HepG2 (cell line): ENCODE measurements around the gene MAP1LC3A.
"Not testable (repeated sequence)": the region's sequence is repeated elsewhere in the genome, so short reads cannot be mapped to it uniquely, and the experiment has no call there.

Experiments
- BRCA1 ChIP-seq: sonication (generic); formaldehyde crosslinking; IDR thresholded peaks from 2 replicates; pipeline ENCODE4 v1.4.0; 2020; ENCODE audit warnings: missing genetic modification reagents
- ESRRA ChIP-seq: sonication (generic); formaldehyde crosslinking; IDR thresholded peaks from 2 replicates; pipeline ENCODE4 v1.5.1; 2020; ENCODE audit warnings: mild to moderate bottlenecking, low read depth, missing genetic modification reagents
- FOXM1 ChIP-seq: sonication (generic); formaldehyde crosslinking; IDR thresholded peaks from 2 replicates; pipeline ENCODE4 v1.5.0; 2020; ENCODE audit warnings: missing genetic modification reagents
- MATR3 ChIP-seq: sonication (generic); formaldehyde crosslinking; IDR thresholded peaks from 2 replicates; pipeline ENCODE4 v1.4.0; 2020; ENCODE audit warnings: missing genetic modification reagents
- MXI1 ChIP-seq: IDR thresholded peaks from 3 replicates; pipeline ENCODE4 v1.6.1; 2012; ENCODE audit warnings: low read depth, low read length, inconsistent platforms, borderline replicate concordance
- POLR2A ChIP-seq, 2 experiments: IDR thresholded peaks; 2 replicates each; pipeline ENCODE4 v1.6.1; 2011; ENCODE audit warnings: low read depth in 2 of 2, low read length in 2 of 2, mild to moderate bottlenecking in 1 of 2, moderate library complexity in 1 of 2; ENCODE audit not compliant: insufficient read depth in 1 of 2
- SIN3A ChIP-seq: IDR thresholded peaks from 2 replicates; pipeline ENCODE4 v1.6.1; 2011; ENCODE audit warnings: low read depth, mild to moderate bottlenecking, control low read depth, low read length, borderline replicate concordance
- SKIL ChIP-seq: sonication (generic); formaldehyde crosslinking; IDR thresholded peaks from 2 replicates; pipeline ENCODE4 v1.8.0; 2022; ENCODE audit warnings: missing genetic modification reagents, mild to moderate bottlenecking, moderate library complexity, borderline replicate concordance
- ZNF329 ChIP-seq: sonication (generic); formaldehyde crosslinking; IDR thresholded peaks from 2 replicates; pipeline ENCODE4 v1.9.0; 2021; ENCODE audit warnings: low read depth, mild to moderate bottlenecking, missing genetic modification reagents
- ZSCAN12 ChIP-seq: sonication (generic); formaldehyde crosslinking; IDR thresholded peaks from 2 replicates; pipeline ENCODE4 v1.9.0; 2021; ENCODE audit warnings: mild to moderate bottlenecking, missing genetic modification reagents
- TF ChIP-seq, protein P1 (sequence below), 2 experiments: fragments of 450-650 bp in 1 of 2; sonication (generic) in 1 of 2; formaldehyde crosslinking; IDR thresholded peaks; 2 replicates each; pipeline versions ENCODE4 v1.5.0 to v1.8.0; 2020 to 2022; ENCODE audit warnings: mild to moderate bottlenecking in 1 of 2, missing genetic modification reagents in 1 of 2
- TF ChIP-seq, protein P2 (sequence below), 2 experiments: sonication (generic) in 1 of 2; formaldehyde crosslinking in 1 of 2; IDR thresholded peaks; 2 replicates each; pipeline versions ENCODE4 v1.5.1 to v1.6.1; 2011 to 2020; ENCODE audit warnings: borderline replicate concordance in 1 of 2, low read depth in 1 of 2, low read length in 1 of 2, mild to moderate bottlenecking in 1 of 2, missing genetic modification reagents in 1 of 2, moderate library complexity in 1 of 2
- TF ChIP-seq, protein P3 (sequence below): sonication (generic); formaldehyde crosslinking; IDR thresholded peaks from 2 replicates; pipeline ENCODE4 v1.8.0; 2022; ENCODE audit warnings: missing genetic modification reagents, mild to moderate bottlenecking, inconsistent platforms, borderline replicate concordance

GRCh38 chr20:34514034-34514433, 44.5 kb upstream of the MAP1LC3A start:
- TF ChIP-seq ESRRA; POLR2A (IDR thresholded peaks at IDR 0.05; ENCODE audit: insufficient read depth in 1 of 2, low read depth in 2 of 2, low read length in 2 of 2); SIN3A; MXI1; BRCA1 (CRISPR knock-in tag); ZSCAN12 (CRISPR knock-in tag); SKIL (CRISPR knock-in tag); ZNF329 (CRISPR knock-in tag); FOXM1; MATR3: not testable (repeated sequence)
- TF ChIP-seq, protein P1, sequence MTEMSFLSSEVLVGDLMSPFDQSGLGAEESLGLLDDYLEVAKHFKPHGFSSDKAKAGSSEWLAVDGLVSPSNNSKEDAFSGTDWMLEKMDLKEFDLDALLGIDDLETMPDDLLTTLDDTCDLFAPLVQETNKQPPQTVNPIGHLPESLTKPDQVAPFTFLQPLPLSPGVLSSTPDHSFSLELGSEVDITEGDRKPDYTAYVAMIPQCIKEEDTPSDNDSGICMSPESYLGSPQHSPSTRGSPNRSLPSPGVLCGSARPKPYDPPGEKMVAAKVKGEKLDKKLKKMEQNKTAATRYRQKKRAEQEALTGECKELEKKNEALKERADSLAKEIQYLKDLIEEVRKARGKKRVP (CRISPR knock-in tag; IDR thresholded peaks at IDR 0.05): not testable (repeated sequence)
- TF ChIP-seq, protein P2, sequence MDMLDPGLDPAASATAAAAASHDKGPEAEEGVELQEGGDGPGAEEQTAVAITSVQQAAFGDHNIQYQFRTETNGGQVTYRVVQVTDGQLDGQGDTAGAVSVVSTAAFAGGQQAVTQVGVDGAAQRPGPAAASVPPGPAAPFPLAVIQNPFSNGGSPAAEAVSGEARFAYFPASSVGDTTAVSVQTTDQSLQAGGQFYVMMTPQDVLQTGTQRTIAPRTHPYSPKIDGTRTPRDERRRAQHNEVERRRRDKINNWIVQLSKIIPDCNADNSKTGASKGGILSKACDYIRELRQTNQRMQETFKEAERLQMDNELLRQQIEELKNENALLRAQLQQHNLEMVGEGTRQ (IDR thresholded peaks at IDR 0.05; ENCODE audit: low read depth, low read length): not testable (repeated sequence)
- TF ChIP-seq, protein P2 (CRISPR knock-in tag; IDR thresholded peaks at IDR 0.05; ENCODE audit: borderline replicate concordance): not testable (repeated sequence)
- TF ChIP-seq, protein P3, sequence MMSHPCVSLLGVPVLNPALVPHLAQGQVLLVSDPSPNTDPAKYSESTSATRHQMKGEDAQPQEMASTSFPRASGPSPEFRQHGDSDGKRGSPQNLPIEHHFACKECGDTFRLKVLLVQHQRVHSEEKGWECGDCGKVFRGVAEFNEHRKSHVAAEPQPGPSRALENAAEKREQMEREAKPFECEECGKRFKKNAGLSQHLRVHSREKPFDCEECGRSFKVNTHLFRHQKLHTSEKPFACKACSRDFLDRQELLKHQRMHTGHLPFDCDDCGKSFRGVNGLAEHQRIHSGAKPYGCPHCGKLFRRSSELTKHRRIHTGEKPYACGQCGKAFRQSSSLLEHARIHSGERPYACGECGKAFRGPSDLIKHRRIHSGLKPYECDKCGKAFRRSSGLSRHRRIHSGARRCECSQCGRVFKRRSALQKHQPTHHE (CRISPR knock-in tag): not testable (repeated sequence)
